HEK293 (cell line): ENCODE data around the gene BOK.

ENCODE experiments used
- RBAK ChIP-seq: fragments of 450-650 bp; formaldehyde crosslinking; IDR thresholded peaks from 2 replicates; pipeline ENCODE4 v1.5.1; 2016; ENCODE audit warnings: missing biosample characterization, missing genetic modification characterization
- SCRT1 ChIP-seq: fragments of 450-650 bp; formaldehyde crosslinking; IDR thresholded peaks from 2 replicates; pipeline ENCODE4 v1.5.1; 2016; ENCODE audit warnings: missing biosample characterization, missing genetic modification characterization, borderline replicate concordance
- YY1 ChIP-seq: fragments of 450-650 bp; formaldehyde crosslinking; IDR thresholded peaks from 2 replicates; pipeline ENCODE4 v1.5.1; 2018; ENCODE audit warnings: missing biosample characterization, missing genetic modification characterization
- ZNF174 ChIP-seq: fragments of 450-650 bp; formaldehyde crosslinking; IDR thresholded peaks from 2 replicates; pipeline ENCODE4 v1.5.0; 2017; ENCODE audit warnings: missing biosample characterization, mild to moderate bottlenecking, missing genetic modification characterization
- ZNF366 ChIP-seq: fragments of 450-650 bp; formaldehyde crosslinking; conservative IDR thresholded peaks from 2 replicates; pipeline ENCODE4 v1.5.1; 2016; ENCODE audit warnings: missing biosample characterization, missing genetic modification characterization
- TF ChIP-seq, protein P1 (sequence below): fragments of 450-650 bp; formaldehyde crosslinking; IDR thresholded peaks from 2 replicates; pipeline ENCODE4 v1.5.1; 2016; ENCODE audit warnings: missing biosample characterization, missing genetic modification characterization
- TF ChIP-seq, protein P2 (sequence below): IDR thresholded peaks from 2 replicates; pipeline ENCODE4 v1.6.1; 2011; ENCODE audit warnings: mild to moderate bottlenecking, low read depth, low read length, borderline replicate concordance

DNA sequence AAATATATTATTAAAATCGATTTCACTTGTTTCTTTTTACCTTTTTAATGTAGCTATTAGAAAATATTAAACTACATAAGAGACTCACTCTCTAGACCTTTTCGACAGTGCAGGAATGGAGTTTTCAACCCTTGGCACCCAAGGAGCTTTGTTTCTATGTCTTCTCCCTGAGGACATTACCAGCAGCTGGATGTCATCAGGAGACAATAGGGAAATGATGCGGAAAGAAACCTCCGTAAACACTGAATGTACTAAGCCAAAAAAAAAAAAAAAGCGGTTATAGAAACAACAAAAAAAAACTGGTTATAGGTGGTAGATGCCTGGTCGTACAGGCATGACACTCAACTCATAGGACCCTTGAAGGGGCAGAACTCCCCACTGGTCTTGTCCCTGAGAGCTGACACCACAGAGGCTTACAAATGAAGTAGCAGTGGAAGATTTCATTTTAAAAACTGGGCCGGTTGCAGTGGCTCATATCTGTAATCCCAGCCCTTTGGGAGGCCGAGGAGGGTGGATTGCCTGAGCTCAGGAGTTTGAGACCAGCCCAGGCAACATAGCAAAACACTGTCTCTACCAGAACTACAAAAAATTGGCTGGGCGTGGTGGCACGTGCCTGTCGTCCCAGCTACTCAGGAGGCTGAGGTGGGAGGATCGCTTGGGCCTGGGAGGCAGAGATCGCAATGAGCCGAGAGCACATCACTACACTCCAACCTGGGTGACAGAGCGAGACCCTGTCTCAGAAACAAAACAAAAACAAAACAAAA lies 54.7 kb downstream of the BOK start:
- TF ChIP-seq SCRT1 (tag by site-specific recombination) = no peak
- no peak for TF ChIP-seq ZNF366 (tag by site-specific recombination)
- TF ChIP-seq, protein P1, sequence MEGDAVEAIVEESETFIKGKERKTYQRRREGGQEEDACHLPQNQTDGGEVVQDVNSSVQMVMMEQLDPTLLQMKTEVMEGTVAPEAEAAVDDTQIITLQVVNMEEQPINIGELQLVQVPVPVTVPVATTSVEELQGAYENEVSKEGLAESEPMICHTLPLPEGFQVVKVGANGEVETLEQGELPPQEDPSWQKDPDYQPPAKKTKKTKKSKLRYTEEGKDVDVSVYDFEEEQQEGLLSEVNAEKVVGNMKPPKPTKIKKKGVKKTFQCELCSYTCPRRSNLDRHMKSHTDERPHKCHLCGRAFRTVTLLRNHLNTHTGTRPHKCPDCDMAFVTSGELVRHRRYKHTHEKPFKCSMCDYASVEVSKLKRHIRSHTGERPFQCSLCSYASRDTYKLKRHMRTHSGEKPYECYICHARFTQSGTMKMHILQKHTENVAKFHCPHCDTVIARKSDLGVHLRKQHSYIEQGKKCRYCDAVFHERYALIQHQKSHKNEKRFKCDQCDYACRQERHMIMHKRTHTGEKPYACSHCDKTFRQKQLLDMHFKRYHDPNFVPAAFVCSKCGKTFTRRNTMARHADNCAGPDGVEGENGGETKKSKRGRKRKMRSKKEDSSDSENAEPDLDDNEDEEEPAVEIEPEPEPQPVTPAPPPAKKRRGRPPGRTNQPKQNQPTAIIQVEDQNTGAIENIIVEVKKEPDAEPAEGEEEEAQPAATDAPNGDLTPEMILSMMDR (tag by site-specific recombination) = no peak
- TF ChIP-seq, protein P2, sequence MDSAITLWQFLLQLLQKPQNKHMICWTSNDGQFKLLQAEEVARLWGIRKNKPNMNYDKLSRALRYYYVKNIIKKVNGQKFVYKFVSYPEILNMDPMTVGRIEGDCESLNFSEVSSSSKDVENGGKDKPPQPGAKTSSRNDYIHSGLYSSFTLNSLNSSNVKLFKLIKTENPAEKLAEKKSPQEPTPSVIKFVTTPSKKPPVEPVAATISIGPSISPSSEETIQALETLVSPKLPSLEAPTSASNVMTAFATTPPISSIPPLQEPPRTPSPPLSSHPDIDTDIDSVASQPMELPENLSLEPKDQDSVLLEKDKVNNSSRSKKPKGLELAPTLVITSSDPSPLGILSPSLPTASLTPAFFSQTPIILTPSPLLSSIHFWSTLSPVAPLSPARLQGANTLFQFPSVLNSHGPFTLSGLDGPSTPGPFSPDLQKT = no peak
- TF ChIP-seq RBAK (tag by site-specific recombination) = no peak
- no peak for TF ChIP-seq ZNF174 (tag by site-specific recombination)
- no peak for TF ChIP-seq YY1
